GM12873 (cell line): ENCODE data around the gene RAPGEF4.

Experiments
- TF ChIP-seq, protein P1 (sequence below): IDR thresholded peaks from 2 replicates; pipeline ENCODE4 v1.5.1; 2012; ENCODE audit warnings: low read depth, mild to moderate bottlenecking, moderate library complexity, low read length, control low read depth; ENCODE audit not compliant: insufficient read depth; ENCODE audit errors: missing control alignments

Gene RAPGEF4

DNA sequence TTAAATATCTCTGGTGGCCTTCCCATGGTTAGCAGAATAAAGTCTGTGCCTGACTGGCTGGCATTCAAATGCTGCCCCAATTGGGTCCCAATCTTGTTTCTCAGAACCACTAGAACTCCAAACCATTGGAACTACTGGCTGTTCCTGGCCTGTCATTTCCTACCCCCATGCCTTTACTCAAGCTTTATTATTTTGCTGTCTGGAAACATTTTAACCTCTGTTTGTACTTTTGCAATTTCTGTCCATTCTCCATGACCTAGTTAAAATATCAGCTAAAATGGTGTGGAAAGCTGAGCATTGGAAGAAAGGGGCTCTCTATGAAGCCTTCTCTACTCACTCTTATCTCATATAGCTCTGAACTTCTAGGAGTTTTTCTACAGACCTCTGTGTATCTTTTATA, 38.7 kb downstream of the RAPGEF4 start:
- TF ChIP-seq, protein P1, sequence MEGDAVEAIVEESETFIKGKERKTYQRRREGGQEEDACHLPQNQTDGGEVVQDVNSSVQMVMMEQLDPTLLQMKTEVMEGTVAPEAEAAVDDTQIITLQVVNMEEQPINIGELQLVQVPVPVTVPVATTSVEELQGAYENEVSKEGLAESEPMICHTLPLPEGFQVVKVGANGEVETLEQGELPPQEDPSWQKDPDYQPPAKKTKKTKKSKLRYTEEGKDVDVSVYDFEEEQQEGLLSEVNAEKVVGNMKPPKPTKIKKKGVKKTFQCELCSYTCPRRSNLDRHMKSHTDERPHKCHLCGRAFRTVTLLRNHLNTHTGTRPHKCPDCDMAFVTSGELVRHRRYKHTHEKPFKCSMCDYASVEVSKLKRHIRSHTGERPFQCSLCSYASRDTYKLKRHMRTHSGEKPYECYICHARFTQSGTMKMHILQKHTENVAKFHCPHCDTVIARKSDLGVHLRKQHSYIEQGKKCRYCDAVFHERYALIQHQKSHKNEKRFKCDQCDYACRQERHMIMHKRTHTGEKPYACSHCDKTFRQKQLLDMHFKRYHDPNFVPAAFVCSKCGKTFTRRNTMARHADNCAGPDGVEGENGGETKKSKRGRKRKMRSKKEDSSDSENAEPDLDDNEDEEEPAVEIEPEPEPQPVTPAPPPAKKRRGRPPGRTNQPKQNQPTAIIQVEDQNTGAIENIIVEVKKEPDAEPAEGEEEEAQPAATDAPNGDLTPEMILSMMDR = no peak

DNA sequence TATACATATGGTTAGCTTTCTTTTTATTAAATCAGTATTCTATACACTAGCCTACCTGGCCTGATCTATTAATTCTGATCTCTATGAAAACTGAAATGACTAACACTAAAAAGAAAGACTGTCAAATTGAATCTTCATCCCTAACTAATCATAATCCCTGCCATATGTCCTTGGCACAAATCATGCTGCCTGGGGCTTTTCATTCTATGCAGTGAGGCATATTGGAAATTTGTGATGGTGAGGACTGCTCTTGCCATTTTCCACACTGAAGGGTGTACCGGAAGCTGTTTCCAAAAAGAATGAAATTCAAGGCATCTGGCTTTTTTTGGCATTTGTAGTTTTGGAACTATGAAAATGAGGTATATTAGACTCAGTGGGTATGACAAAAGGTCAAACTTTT, 39.7 kb downstream of the RAPGEF4 start:
- TF ChIP-seq, protein P1 = no peak

GRCh38 chr2:172777431-172777830, 41.8 kb downstream of the RAPGEF4 start:
- TF ChIP-seq, protein P1 = no peak

GRCh38 chr2:172782506-172783164, 47.0 kb downstream of the RAPGEF4 start:
- TF ChIP-seq, protein P1 = no peak

GRCh38 chr2:172783165-172783898, 47.7 kb downstream of the RAPGEF4 start:
- TF ChIP-seq, protein P1 = no peak

DNA sequence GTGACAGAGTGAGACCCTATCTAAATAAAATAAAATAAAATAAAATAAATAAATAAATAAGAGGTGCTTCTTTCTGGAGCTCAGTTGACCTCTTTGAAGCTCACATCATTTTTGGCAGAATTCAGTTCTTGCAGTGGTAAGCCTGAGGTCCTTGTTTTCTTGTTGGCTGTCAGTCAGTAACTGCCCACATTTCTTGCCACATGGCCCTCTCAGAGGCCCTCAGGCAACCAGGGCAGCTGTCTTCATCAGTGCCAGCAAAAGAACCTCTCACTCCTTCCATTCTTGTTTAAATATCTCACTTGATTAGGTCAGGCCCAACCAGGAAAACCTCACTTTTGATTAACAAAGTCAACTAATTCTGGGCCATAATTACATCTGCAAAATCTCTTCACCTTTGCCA, 53.2 kb downstream of the RAPGEF4 start:
- TF ChIP-seq, protein P1 = no peak

DNA sequence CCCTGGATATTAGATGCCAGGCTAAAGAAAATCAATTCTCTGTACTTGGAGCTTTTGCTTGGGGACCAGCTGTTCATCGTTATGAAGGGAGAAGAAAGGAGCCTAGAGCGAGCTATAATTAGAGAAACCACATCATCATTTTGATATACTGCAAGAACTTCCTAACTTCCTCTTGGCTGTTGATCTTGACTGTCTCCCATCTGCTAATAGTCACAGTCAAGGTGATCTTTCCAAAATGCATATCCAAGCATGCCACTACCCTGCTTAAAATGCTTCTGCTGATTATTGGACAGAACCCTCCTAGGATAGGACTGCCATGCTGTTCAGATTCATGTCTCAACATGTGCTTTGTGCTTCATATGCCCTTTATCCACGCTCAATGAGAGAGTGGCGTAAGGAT, 54.8 kb downstream of the RAPGEF4 start:
- TF ChIP-seq, protein P1 = no peak
